IMR-90 (cell line): ENCODE data around the gene FN3KRP. TPM values are rescaled to one million over a fixed set of nuclear protein-coding genes. Genes with fewer than 3 reads are reported as not detected.

Experiments
- ATAC-seq: fragments of 200-7000 bp; cut with Tn5 transposase; 2 replicates; pipeline ENCODE4 v1.9.1; 2020; ENCODE audit warnings: low read depth, mild to moderate bottlenecking, moderate library complexity
- BruUV-seq: library from RNA; stranded (reverse); fragments of 400-500 nt; replicated peaks from 2 replicates; lab custom pipeline; 2021; lab: Mats Ljungman, UMichigan
- CTCF ChIA-PET: fragments of 300-600 bp; formaldehyde crosslinking; extraction: SDS; loops from one replicate; lab custom pipeline; 2021; ENCODE audit warnings: antibody characterized with exemption; lab: Yijun Ruan, JAX
- POLR2A ChIA-PET: fragments of 300-600 bp; sonication (Branson Sonifier 250); formaldehyde crosslinking; loops from one replicate; lab custom pipeline; 2022; ENCODE audit warnings: antibody characterized with exemption; ENCODE audit not compliant: unreplicated experiment; lab: Charles Lee
- DNase-seq: peaks from one replicate; pipeline ENCODE4 v3.0.0; 2013
- H2AFZ ChIP-seq: replicated peaks from 2 replicates; pipeline ENCODE3; 2013; ENCODE audit warnings: low read length, mild to moderate bottlenecking; ENCODE audit not compliant: poor library complexity
- H2AK5ac ChIP-seq: 2 replicates; pipeline ENCODE4 v1.6.1; 2013; ENCODE audit warnings: low read depth, low read length, inconsistent platforms
- H2AK9ac ChIP-seq: replicated peaks from 2 replicates; pipeline ENCODE3; 2013; ENCODE audit warnings: mild to moderate bottlenecking, low read depth, low read length, moderate library complexity; ENCODE audit not compliant: poor library complexity
- H2BK120ac ChIP-seq: 2 replicates; pipeline ENCODE4 v1.6.1; 2013; ENCODE audit warnings: low read depth, low read length, inconsistent platforms
- H2BK15ac ChIP-seq: 3 replicates; pipeline ENCODE4 v1.6.1; 2013; ENCODE audit warnings: low read depth, low read length, inconsistent platforms
- H2BK20ac ChIP-seq: 2 replicates; pipeline ENCODE4 v1.6.1; 2013; ENCODE audit warnings: low read depth, mild to moderate bottlenecking, inconsistent platforms, low read length, moderate library complexity
- H2BK5ac ChIP-seq: 2 replicates; pipeline ENCODE4 v1.6.1; 2013; ENCODE audit warnings: mild to moderate bottlenecking, low read depth, low read length, inconsistent platforms; ENCODE audit not compliant: poor library complexity, severe bottlenecking
- H3K14ac ChIP-seq: replicated peaks from 2 replicates; pipeline ENCODE4 v1.6.1; 2013; ENCODE audit warnings: low read depth, low read length, inconsistent platforms
- H3K18ac ChIP-seq: 2 replicates; pipeline ENCODE4 v1.6.1; 2013; ENCODE audit warnings: low read depth, low read length, control low read depth
- H3K23ac ChIP-seq: 2 replicates; pipeline ENCODE4 v1.6.1; 2013; ENCODE audit warnings: low read depth, low read length, inconsistent platforms
- H3K27ac ChIP-seq: 2 replicates; pipeline ENCODE4 v1.5.1; 2013; ENCODE audit warnings: mild to moderate bottlenecking, control low read depth, low read length; ENCODE audit not compliant: insufficient read depth
- H3K27me3 ChIP-seq: 2 replicates; pipeline ENCODE4 v1.6.1; 2013; ENCODE audit warnings: low read length; ENCODE audit not compliant: control insufficient read depth, insufficient read depth
- H3K36me3 ChIP-seq: 2 replicates; pipeline ENCODE4 v1.6.1; 2013; ENCODE audit warnings: low read length, mixed read lengths; ENCODE audit not compliant: control insufficient read depth, insufficient read depth
- H3K4ac ChIP-seq: 2 replicates; pipeline ENCODE4 v1.6.1; 2013; ENCODE audit warnings: low read depth, low read length, inconsistent platforms
- H3K4me1 ChIP-seq: 2 replicates; pipeline ENCODE4 v1.6.1; 2013; ENCODE audit warnings: low read length, mixed read lengths; ENCODE audit not compliant: control insufficient read depth, insufficient read depth
- H3K4me2 ChIP-seq: 2 replicates; pipeline ENCODE4 v1.6.1; 2013; ENCODE audit warnings: low read depth, mild to moderate bottlenecking, control low read depth, low read length, moderate library complexity
- H3K4me3 ChIP-seq: 2 replicates; pipeline ENCODE4 v1.5.1; 2013; ENCODE audit warnings: low read depth, mild to moderate bottlenecking, control low read depth, low read length, moderate library complexity; ENCODE audit not compliant: insufficient read depth
- H3K56ac ChIP-seq: 2 replicates; pipeline ENCODE4 v1.6.1; 2013; ENCODE audit warnings: low read length, inconsistent platforms; ENCODE audit not compliant: insufficient read depth; ENCODE audit errors: extremely low read depth
- H3K79me1 ChIP-seq, 2 experiments: 2 replicates each; pipeline ENCODE4 v1.6.1; 2013; ENCODE audit warnings: low read length in 2 of 2, inconsistent platforms in 1 of 2, low read depth in 1 of 2
- H3K9ac ChIP-seq: 2 replicates; pipeline ENCODE4 v1.6.1; 2013; ENCODE audit warnings: low read depth, low read length, control low read depth
- H3K9me1 ChIP-seq: 2 replicates; pipeline ENCODE4 v1.6.1; 2013; ENCODE audit warnings: low read length, inconsistent platforms; ENCODE audit not compliant: insufficient read depth
- H3K9me3 ChIP-seq: 2 replicates; pipeline ENCODE4 v1.6.1; 2013; ENCODE audit warnings: low read length; ENCODE audit not compliant: control insufficient read depth, insufficient read depth
- H4K20me1 ChIP-seq: 2 replicates; pipeline ENCODE4 v1.6.1; 2013; ENCODE audit warnings: low read length, inconsistent platforms; ENCODE audit not compliant: insufficient read depth
- H4K5ac ChIP-seq: 2 replicates; pipeline ENCODE4 v1.6.1; 2013; ENCODE audit warnings: mild to moderate bottlenecking, low read depth, low read length, control low read depth
- H4K8ac ChIP-seq, 2 experiments: 2 replicates each; pipeline ENCODE4 v1.6.1; 2013; ENCODE audit warnings: low read depth in 2 of 2, low read length in 2 of 2, control low read depth in 1 of 2, inconsistent platforms in 1 of 2
- H4K91ac ChIP-seq: 2 replicates; pipeline ENCODE4 v1.6.1; 2013; ENCODE audit warnings: low read depth, low read length, inconsistent platforms; ENCODE audit not compliant: insufficient read depth
- BHLHE40 ChIP-seq: fragments of 150-350 bp; IDR thresholded peaks from 2 replicates; pipeline ENCODE4 v1.6.1; 2016; ENCODE audit warnings: mild to moderate bottlenecking, low read depth, low read length
- CHD1 ChIP-seq: IDR thresholded peaks from 2 replicates; pipeline ENCODE4 v1.6.1; 2012; ENCODE audit warnings: low read depth, low read length, improper control_type of control experiment
- ELK1 ChIP-seq: fragments of 150-350 bp; IDR thresholded peaks from 2 replicates; pipeline ENCODE4 v1.6.1; 2016; ENCODE audit warnings: low read depth, mild to moderate bottlenecking, low read length, moderate library complexity, borderline replicate concordance
- MAFK ChIP-seq: IDR thresholded peaks from 2 replicates; pipeline ENCODE4 v1.6.1; 2012; ENCODE audit warnings: low read depth, low read length, improper control_type of control experiment
- MAZ ChIP-seq: IDR thresholded peaks from 2 replicates; pipeline ENCODE4 v1.6.1; 2012; ENCODE audit warnings: low read depth, mild to moderate bottlenecking, low read length, improper control_type of control experiment, moderate library complexity, borderline replicate concordance
- RCOR1 ChIP-seq: IDR thresholded peaks from 2 replicates; pipeline ENCODE4 v1.6.1; 2012; ENCODE audit warnings: mild to moderate bottlenecking, low read length, improper control_type of control experiment; ENCODE audit not compliant: insufficient replicate concordance
- RFX5 ChIP-seq: IDR thresholded peaks from 2 replicates; pipeline ENCODE4 v1.8.0; 2012; ENCODE audit warnings: low read depth, mild to moderate bottlenecking, low read length, moderate library complexity
- whole genome bisulfite sequencing, 2 experiments: methylation state at CpG; one replicate each; pipeline versions ENCODE4 v1.1.5 to v1.1.7; 2013; ENCODE audit warnings: missing lambda C conversion rate in 2 of 2; ENCODE audit not compliant: insufficient read length in 1 of 2; ENCODE audit errors: extremely low coverage in 2 of 2; 5-methylcytosine and 5-hydroxymethylcytosine counted together
- dilution Hi-C: fragments of 300-500 bp; cut with HindIII; formaldehyde crosslinking; loops from one replicate; pipeline ENCODE4 v1.14.3; 2018; ENCODE audit warnings: low sequenced_read_pairs; ENCODE audit not compliant: unreplicated experiment
- in situ Hi-C: fragments of 300-500 bp; cut with MboI; formaldehyde crosslinking; loops from 3 replicates; pipeline ENCODE4 v1.14.3; 2019; ENCODE audit warnings: low sequenced_read_pairs, inconsistent platforms, mixed read lengths
- intact Hi-C: fragments of 100-400 bp; cut with micrococcal nuclease; formaldehyde crosslinking; loops from 2 replicates; pipeline ENCODE4 v1.10.0; 2022
- polyA plus RNA-seq, 3 experiments: library from polyadenylated mRNA; depleted of rRNA; stranded (reverse); fragments of >200 nt; gene quantifications; 2 replicates each; pipeline ENCODE4 v1.2.3, GENCODE V29; 2012; ENCODE audit warnings: low replicate concordance in 1 of 3
- total RNA-seq: library from RNA; depleted of rRNA; stranded (reverse); fragments of >200 nt; gene quantifications from 2 replicates; pipeline ENCODE4 v1.2.3, GENCODE V29; 2012
- TF ChIP-seq, protein P1 (sequence below): conservative IDR thresholded peaks from 2 replicates; pipeline ENCODE4 v1.5.1; 2012; ENCODE audit warnings: mild to moderate bottlenecking, low read depth, low read length, improper control_type of control experiment

The FN3KRP gene
- total and polyA plus RNA-seq, 2 of the 4 experiments (the other 2 are of a cell fraction) = 18.6 to 20.3 TPM

- H3K36me3 ChIP-seq = no peaks in the 10 kb centered on the region
- no peak overlapping the region for H2AK5ac ChIP-seq
- intact Hi-C loops (no loop called here), in situ Hi-C loops (no loop called here), dilution Hi-C loops (no loop called here)
- no peak overlapping the region for H2BK20ac ChIP-seq
- H4K8ac ChIP-seq = no peak overlapping the region
- no peak for ATAC-seq
- H3K4me2 ChIP-seq = no peak overlapping the region
- no TSS peak for BruUV-seq
- no peak overlapping the region for H3K9ac ChIP-seq
- H4K20me1 ChIP-seq = no peaks in the 10 kb centered on the region
- H3K4ac ChIP-seq = no peak overlapping the region
- ChIA-PET POLR2A (no interaction called here), CTCF (no interaction called here)
- no peak overlapping the region for H3K4me3 ChIP-seq
- H2AFZ ChIP-seq = no peak overlapping the region
- no peak overlapping the region for H3K23ac ChIP-seq
- no peak overlapping the region for H4K5ac ChIP-seq
- no peaks in the 10 kb centered on the region for H3K4me1 ChIP-seq
- H3K79me1 ChIP-seq = no peaks in the 10 kb centered on the region
- H4K91ac ChIP-seq = no peak overlapping the region
- DNase-seq = no peak
- TF ChIP-seq ELK1 (no peak), RFX5 (no peak), RCOR1 (no peak), MAFK (no peak), BHLHE40 (no peak), MAZ (no peak), CHD1 (no peak)
- TF ChIP-seq, protein P1, sequence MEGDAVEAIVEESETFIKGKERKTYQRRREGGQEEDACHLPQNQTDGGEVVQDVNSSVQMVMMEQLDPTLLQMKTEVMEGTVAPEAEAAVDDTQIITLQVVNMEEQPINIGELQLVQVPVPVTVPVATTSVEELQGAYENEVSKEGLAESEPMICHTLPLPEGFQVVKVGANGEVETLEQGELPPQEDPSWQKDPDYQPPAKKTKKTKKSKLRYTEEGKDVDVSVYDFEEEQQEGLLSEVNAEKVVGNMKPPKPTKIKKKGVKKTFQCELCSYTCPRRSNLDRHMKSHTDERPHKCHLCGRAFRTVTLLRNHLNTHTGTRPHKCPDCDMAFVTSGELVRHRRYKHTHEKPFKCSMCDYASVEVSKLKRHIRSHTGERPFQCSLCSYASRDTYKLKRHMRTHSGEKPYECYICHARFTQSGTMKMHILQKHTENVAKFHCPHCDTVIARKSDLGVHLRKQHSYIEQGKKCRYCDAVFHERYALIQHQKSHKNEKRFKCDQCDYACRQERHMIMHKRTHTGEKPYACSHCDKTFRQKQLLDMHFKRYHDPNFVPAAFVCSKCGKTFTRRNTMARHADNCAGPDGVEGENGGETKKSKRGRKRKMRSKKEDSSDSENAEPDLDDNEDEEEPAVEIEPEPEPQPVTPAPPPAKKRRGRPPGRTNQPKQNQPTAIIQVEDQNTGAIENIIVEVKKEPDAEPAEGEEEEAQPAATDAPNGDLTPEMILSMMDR = no peak
- H3K9me1 ChIP-seq = no peaks in the 10 kb centered on the region
- no peak overlapping the region for H2AK9ac ChIP-seq
- WGBS, 2 experiments = no CpG with 5 or more reads among the region's 3 CpGs
- no peak overlapping the region for H2BK5ac ChIP-seq
- no peaks in the 10 kb centered on the region for H3K27me3 ChIP-seq
- no peak overlapping the region for H3K27ac ChIP-seq
- no peak overlapping the region for H3K18ac ChIP-seq
- H3K9me3 ChIP-seq = peaks cover 5% of the 10 kb centered on the region
- H2BK15ac ChIP-seq = no peak overlapping the region
- no peak overlapping the region for H3K14ac ChIP-seq
- H3K56ac ChIP-seq = no peak overlapping the region
- H2BK120ac ChIP-seq = no peak overlapping the region
Measured at GRCh38 chr17:82681547-82681946, 35.0 kb upstream of the FN3KRP start.
